Gastroesophageal sphincter (tissue), 4 donors: ENCODE results near the gene LRP4. TPM values are rescaled to one million over a fixed set of nuclear protein-coding genes. Genes with fewer than 3 reads are reported as not detected.

ENCODE experiments used
- ATAC-seq: fragments of 150-250 bp; one replicate; pipeline ENCODE4 v1.9.1; 2016; ENCODE audit warnings: mild to moderate bottlenecking, moderate library complexity
- H3K27ac ChIP-seq, 4 donors: fragments of 200-600 bp; sonication (generic) in 3 of 4; 1 replicate in 3 of 4; 2 replicates in 1 of 4; pipeline ENCODE4 v1.5.1; 2016 to 2019
- H3K27me3 ChIP-seq: fragments of 200-600 bp; sonication (generic); one replicate; pipeline ENCODE4 v1.5.1; 2019
- H3K36me3 ChIP-seq, 2 donors: fragments of 200-600 bp; sonication (generic); one replicate each; pipeline ENCODE4 v1.5.1; 2019; ENCODE audit warnings: control low read depth in 1 of 2
- H3K4me1 ChIP-seq, 3 donors: fragments of 200-600 bp; sonication (generic); 1 replicate in 2 of 3; 2 replicates in 1 of 3; pipeline ENCODE4 v1.5.1; 2016 to 2019; ENCODE audit warnings: control low read depth in 2 of 3
- H3K4me3 ChIP-seq, 2 donors: fragments of 200-600 bp; sonication (generic); one replicate each; pipeline ENCODE4 v1.5.1; 2019; ENCODE audit warnings: mild to moderate bottlenecking in 1 of 2, moderate library complexity in 1 of 2
- H3K9me3 ChIP-seq, 3 donors: fragments of 200-600 bp; sonication (generic); one replicate each; pipeline ENCODE4 v1.5.1; 2017 to 2019; ENCODE audit warnings: control low read depth in 2 of 3
- CTCF ChIP-seq, 4 experiments: fragments of 200-600 bp in 2 of 4; fragments of 450-650 bp in 2 of 4; sonication (generic) in 1 of 4; IDR thresholded peaks; one replicate each; pipeline ENCODE4 v1.5.1; 2017 to 2019; ENCODE audit warnings: antibody characterized with exemption in 4 of 4, mild to moderate bottlenecking in 2 of 4, moderate library complexity in 2 of 4
- EP300 ChIP-seq: sonication (generic); formaldehyde crosslinking; IDR thresholded peaks from one replicate; pipeline ENCODE4 v1.6.1; 2017; ENCODE audit warnings: antibody characterized with exemption, mild to moderate bottlenecking
- POLR2A ChIP-seq, 2 donors: fragments of 450-650 bp; IDR thresholded peaks; one replicate each; pipeline ENCODE4 v1.6.1; 2017; ENCODE audit warnings: antibody characterized with exemption in 2 of 2, mild to moderate bottlenecking in 2 of 2, moderate library complexity in 1 of 2
- POLR2AphosphoS5 ChIP-seq: sonication (generic); formaldehyde crosslinking; IDR thresholded peaks from one replicate; pipeline ENCODE4 v1.6.1; 2017; ENCODE audit warnings: antibody characterized with exemption
- WGBS, 2 donors: methylation state at CpG; one replicate each; pipeline ENCODE4 v1.1.5; 2018; ENCODE audit warnings: low coverage in 1 of 2; 5-methylcytosine and 5-hydroxymethylcytosine counted together
- total RNA-seq, 4 donors: library from RNA; depleted of rRNA; stranded (reverse); fragments of >200 nt; gene quantifications; one replicate each; pipeline ENCODE4 v1.1.0, GENCODE V29; 2016

Gene LRP4
- total RNA-seq, 4 donors from 2014 or later: 2.6 to 9.8 (median 6.7) TPM

DNA sequence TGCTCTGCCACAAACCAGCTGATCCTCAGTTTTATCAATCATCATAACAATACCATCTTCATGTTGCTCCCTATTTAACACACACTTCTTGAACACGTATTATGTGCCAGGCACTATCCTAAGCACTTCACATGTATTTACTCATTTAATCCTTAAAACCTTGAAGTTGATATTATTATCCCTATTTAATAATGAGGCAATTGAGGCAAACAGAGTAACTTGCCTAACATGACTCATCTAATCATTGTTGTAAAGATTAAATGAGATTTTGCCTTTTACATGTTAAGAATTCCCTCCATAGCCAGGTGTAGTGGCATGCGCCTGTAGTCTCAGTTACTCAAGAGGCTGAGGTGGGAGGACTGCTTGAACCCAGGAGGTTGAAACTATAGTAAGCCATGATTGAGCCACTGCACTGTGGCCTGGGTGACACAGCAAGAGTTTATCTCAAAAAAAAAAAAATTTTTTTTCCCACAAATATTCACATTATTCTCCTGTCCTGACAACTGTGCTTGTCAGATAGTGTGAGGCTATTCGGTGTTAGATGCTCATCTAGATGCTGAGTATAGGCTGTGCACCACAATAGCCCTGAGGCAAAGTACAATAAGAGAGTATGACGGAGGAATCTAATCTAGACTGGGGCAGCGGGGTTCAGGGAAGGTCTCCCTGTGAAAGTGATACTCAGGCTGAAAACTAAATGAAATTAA is 85.7 kb downstream of the LRP4 start:
- Histone ChIP-seq H3K9me3 (no peaks in the 10 kb centered on the region), H3K36me3 (no peaks in the 10 kb centered on the region), H3K4me1 (peaks cover 0 to 9% (median 2%) of the 10 kb centered on the region in 3 donors), H3K27ac (no peak overlapping the region), H3K27me3 (no peaks in the 10 kb centered on the region), H3K4me3 (no peak overlapping the region)
- TF ChIP-seq POLR2A (IDR thresholded peaks at IDR 0.05): no peak
- no peak for TF ChIP-seq POLR2AphosphoS5
- TF ChIP-seq EP300: no peak
- no peak for TF ChIP-seq CTCF (IDR thresholded peaks at IDR 0.05)
- no peak for ATAC-seq
- 80 to 84% methylated on average over 4 to 5 of the region's 5 CpGs for WGBS, 2 donors

GRCh38 chr11:46827995-46828394 is 90.4 kb downstream of the LRP4 start:
- peaks cover 7 to 39% (median 20%) of the 10 kb centered on the region in 3 donors for H3K4me1 ChIP-seq
- no peaks in the 10 kb centered on the region for H3K9me3 ChIP-seq
- no peaks in the 10 kb centered on the region for H3K36me3 ChIP-seq
- no peaks in the 10 kb centered on the region for H3K27me3 ChIP-seq
- H3K27ac ChIP-seq: peak overlapping the region in 1 of 4 donors; percentile 17
- TF ChIP-seq POLR2A (IDR thresholded peaks at IDR 0.05) (no peak), EP300 (no peak), POLR2AphosphoS5 (no peak), CTCF (IDR thresholded peaks at IDR 0.05) (no peak)
- ATAC-seq: no peak
- 33% methylated on average over 1 of the region's 1 CpG; no CpG with 5 or more reads in 1 of the 2 donors for WGBS, 2 donors
- no peak overlapping the region for H3K4me3 ChIP-seq

DNA sequence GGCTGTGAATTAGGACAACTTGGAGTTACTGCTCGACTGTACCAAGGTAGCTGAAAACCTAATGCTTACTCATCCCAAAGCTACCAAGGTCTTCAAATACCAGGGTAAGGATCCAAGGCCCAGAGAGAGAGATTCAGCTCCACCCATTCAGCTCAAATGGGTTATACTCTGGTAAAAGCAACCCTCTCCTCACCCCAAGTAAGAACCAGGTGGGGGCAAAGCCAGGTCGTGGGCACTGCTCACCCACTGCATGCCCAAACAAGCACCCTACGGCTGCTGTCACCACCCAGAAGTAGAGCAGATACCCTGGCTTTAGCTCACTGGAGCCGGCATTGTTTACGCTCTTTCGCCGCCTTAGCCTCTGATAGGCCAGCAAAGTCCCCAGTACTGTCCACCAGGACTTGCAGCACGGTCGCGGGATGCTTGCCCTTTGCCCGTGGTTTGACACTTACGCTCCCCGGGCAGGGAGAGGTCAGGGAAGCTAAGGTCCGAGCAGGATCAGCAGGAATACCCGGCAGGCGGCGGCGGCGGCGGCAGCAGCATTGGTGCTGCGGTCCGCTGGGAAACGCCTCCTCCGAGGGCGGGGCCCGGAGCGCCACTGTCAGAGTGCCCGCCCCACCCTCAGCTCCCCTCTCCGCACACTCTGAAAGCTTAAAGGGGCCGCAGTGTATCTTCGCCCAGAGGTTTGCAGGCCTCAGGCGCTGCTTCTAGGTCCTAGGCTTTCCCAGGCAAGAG is 91.9 kb downstream of the LRP4 start:
- Histone ChIP-seq H3K27me3 (no peaks in the 10 kb centered on the region), H3K4me1 (peaks cover 7 to 39% (median 20%) of the 10 kb centered on the region in 3 donors), H3K27ac (peak overlapping the region; percentile 29 to 90 (median 84)), H3K4me3 (peak overlapping the region; percentile 38 to 67), H3K9me3 (no peaks in the 10 kb centered on the region), H3K36me3 (no peaks in the 10 kb centered on the region)
- no CpG with 5 or more reads among the region's 32 CpGs for WGBS, 2 donors
- TF ChIP-seq POLR2AphosphoS5: peak; percentile 14
- no peak for TF ChIP-seq POLR2A (IDR thresholded peaks at IDR 0.05)
- TF ChIP-seq EP300: no peak
- peak in 3 of 4 experiments; percentile 22 to 49 (median 28) for TF ChIP-seq CTCF (IDR thresholded peaks at IDR 0.05)
- peak; percentile 99 for ATAC-seq

- Histone ChIP-seq H3K9me3 (no peaks in the 10 kb centered on the region), H3K27ac (no peak overlapping the region), H3K27me3 (no peaks in the 10 kb centered on the region), H3K4me1 (no peaks in the 10 kb centered on the region), H3K4me3 (no peak overlapping the region), H3K36me3 (peaks cover 3 to 72% of the 10 kb centered on the region in 2 donors)
- 68 to 76% methylated on average over 3 of the region's 3 CpGs for WGBS, 2 donors
- TF ChIP-seq POLR2A (IDR thresholded peaks at IDR 0.05) (no peak), POLR2AphosphoS5 (no peak), EP300 (no peak), CTCF (IDR thresholded peaks at IDR 0.05) (no peak)
- ATAC-seq: no peak
Measured at GRCh38 chr11:46808799-46809431, 109.4 kb downstream of the LRP4 start.

Other genes starting within 250 kb of the LRP4 start
- gene ARHGAP1, start 217.9 kb downstream of the LRP4 start, total RNA-seq: 100 to 1,000 TPM in 1 of 4 donors, 10 to 100 TPM in 3; 57.3 to 105 (median 64.0) TPM
- 10 to 100 TPM in 3 of 4 donors, 1 to 10 TPM in 1; 4.7 to 14.2 (median 10.4) TPM for gene ZNF408, start 217.5 kb downstream of the LRP4 start, total RNA-seq
- gene F2, start 199.3 kb downstream of the LRP4 start, total RNA-seq: 1 to 10 TPM in 1 of 4 donors, under 1 TPM in 1, not detected in 2; 0.62 to 3.6 TPM
- 10 to 100 TPM; 39.8 to 46.9 (median 43.4) TPM for gene CKAP5, start 72.3 kb downstream of the LRP4 start, total RNA-seq
- gene CSTPP1, start 18.2 kb upstream of the LRP4 start, total RNA-seq: 10 to 100 TPM; 19.1 to 27.0 (median 21.8) TPM